DOHH2 (cell line): ENCODE results near the gene CRAT.

Source experiments
- CTCF ChIP-seq: fragments of 200-600 bp; sonication (generic); IDR thresholded peaks from one replicate; pipeline ENCODE4 v1.5.1; 2014; ENCODE audit warnings: antibody characterized with exemption, mild to moderate bottlenecking, low read depth, low read length; ENCODE audit not compliant: poor library complexity, severe bottlenecking
- EZH2phosphoT487 ChIP-seq: fragments of 200-600 bp; sonication (generic); IDR thresholded peaks from 2 replicates; pipeline ENCODE4 v1.6.1; 2017; ENCODE audit warnings: borderline replicate concordance, mild to moderate bottlenecking, antibody characterized with exemption, low read length, moderate library complexity, mixed read lengths

- TF ChIP-seq CTCF (no peak), EZH2phosphoT487 (no peak)
Observed at GRCh38 chr9:129093602-129094386, 16.8 kb downstream of the CRAT start.
